Fibroblast of skin of left biceps (primary cell): ENCODE data around the gene B4GALNT3.

Experiments used
- DNase-seq, 2 experiments: peaks; one replicate each; pipeline ENCODE4 v3.0.0-alpha.2; 2013; ENCODE audit warnings: low read depth in 2 of 2

The B4GALNT3 gene

GRCh38 chr12:467591-467990 lies 7.9 kb downstream of the B4GALNT3 start:
- DNase-seq, result no peak

GRCh38 chr12:468671-469389 lies 9.1 kb downstream of the B4GALNT3 start:
- DNase-seq, result no peak

GRCh38 chr12:470133-470532 lies 10.4 kb downstream of the B4GALNT3 start:
- no peak for DNase-seq

DNA sequence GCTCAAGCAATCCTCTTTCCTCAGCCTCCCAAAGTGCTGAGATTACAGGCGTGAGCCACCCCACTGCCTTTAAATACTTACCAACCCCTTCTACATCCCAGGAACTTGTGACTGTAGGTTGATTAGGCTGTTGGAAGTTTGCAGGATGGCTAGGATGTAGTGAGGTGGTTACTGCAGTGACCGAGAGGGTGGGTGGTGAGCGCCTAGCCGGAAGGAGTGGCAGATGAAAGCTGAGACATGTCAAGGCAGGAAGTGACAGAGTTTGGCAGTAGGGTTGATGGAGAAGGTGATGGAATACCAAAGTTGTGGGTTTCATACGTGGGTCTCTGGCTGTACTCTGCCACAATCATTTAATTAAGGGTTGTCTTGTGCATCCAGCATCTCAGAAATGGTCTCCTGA lies 13.5 kb downstream of the B4GALNT3 start:
- no peak for DNase-seq

- no peak for DNase-seq
These were observed 14.3 kb downstream of the B4GALNT3 start for GRCh38 chr12:473863-474577.

GRCh38 chr12:475286-475685 lies 15.5 kb downstream of the B4GALNT3 start:
- DNase-seq, result no peak

DNA sequence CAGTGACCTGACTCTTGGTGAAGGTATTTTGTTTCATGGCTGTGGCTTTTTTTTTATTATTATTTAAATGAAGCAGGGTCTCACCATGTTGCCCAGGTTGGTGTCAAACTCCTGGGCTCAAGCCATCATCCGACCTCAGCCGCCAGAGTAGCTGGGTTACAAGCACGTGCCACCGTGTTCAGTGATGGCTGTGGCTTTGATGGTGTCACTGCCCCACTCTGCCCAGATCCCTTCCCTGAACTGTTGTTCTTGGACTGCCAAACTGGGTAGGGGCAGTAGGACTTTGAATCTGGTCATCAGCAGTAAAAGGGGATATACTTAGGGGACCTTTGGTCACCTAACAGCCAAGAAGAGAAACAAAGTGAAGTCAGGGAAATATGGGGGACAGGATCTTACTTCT lies 19.4 kb downstream of the B4GALNT3 start:
- no peak for DNase-seq

GRCh38 chr12:480831-481816 lies 21.4 kb downstream of the B4GALNT3 start:
- DNase-seq, result peak; percentile 12 to 19

GRCh38 chr12:482061-482460 lies 22.3 kb downstream of the B4GALNT3 start:
- DNase-seq, result no peak

DNA sequence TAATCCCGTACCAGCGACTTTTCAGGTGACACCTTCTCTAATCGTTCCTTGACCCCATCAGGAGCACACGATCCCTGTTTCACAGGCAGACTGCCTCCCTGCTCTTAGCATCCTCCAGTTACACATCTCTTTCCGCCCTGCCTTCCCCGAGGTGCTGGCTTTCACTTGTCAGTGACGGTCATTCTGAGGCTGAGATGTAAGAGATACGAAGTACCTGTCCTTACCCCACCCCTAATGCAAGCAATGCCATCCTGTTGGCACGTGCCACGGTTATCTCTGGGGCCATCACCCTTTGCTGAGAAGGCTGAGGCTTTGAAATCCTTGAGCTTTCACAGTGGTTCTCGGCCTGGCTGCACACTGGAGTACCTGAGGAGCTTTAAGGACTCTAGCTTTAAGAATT lies 24.4 kb downstream of the B4GALNT3 start:
- DNase-seq, result no peak

DNA sequence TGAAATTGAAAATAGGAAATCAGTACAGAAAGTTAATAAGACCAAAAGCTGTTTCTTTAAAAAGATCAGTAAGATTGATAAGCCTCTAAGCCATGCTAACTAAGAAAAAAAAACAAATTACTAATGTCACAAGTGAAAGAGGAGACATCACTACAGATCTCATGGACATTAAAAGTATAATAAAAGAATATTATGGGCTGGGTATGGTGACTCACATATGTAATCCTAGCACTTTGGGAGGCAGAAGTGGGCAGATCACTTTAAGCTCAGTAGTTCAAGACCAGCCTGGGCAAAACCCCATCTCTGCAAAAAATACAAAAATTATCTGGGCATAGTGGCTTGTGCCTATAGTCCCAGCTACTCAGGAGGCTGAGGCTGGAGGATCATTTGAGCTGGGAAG lies 30.5 kb downstream of the B4GALNT3 start:
- no peak for DNase-seq

GRCh38 chr12:495466-495865 lies 35.7 kb downstream of the B4GALNT3 start:
- DNase-seq, result no peak

DNA sequence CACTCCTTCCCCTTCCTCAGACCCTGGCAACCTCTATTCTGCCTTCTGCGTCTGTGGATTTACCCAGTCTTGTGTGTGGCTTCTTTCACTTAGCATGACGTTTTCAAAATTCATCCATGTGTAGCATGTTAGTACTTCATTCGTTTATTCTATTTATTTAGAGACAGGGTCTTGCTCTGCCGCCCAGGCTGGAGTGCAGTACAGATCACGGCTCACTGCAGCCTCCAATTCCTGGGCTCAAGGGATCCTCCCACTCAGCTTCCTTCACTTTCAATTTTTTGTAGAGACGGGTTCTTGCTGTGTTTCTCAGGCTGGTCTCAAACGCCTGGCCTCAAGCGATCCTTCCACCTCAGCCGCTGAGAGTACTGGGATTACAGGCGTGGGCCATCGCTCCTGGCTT lies 37.0 kb downstream of the B4GALNT3 start:
- no peak for DNase-seq

DNA sequence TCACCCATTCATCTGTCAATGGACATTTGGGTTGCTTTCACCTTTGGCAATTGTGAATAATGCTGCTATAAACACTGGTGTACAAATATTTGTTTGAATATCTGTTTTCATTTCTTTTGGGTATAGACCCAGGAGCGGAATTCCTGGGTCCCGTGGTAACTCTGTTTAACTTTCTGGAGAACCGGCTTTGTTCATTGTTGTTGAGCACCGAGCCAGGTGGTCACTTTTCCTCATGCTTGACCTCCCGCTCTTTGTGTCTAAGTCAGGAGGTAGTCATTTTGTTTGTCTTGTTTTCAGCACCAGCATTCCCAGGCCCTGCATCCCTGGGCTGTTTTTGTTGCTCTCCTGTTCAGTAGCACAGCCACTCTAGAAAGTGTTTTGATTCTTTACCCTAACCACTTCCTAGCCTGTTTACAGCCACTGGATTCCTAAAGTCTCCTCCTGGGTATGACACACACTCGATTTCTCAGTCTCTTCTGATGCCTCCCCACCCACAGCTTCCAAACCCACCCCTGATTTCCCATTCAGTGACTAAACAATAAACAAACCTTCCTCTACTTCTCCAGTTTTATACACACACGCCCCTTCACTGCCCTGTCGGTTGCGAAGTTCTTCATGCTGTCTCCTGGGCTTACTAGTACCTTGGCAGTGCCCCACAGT lies 37.9 kb downstream of the B4GALNT3 start:
- DNase-seq, result no peak

- no peak for DNase-seq
These were observed 40.2 kb downstream of the B4GALNT3 start for GRCh38 chr12:499837-500458.

GRCh38 chr12:501722-502447 lies 42.1 kb downstream of the B4GALNT3 start:
- no peak for DNase-seq

DNA sequence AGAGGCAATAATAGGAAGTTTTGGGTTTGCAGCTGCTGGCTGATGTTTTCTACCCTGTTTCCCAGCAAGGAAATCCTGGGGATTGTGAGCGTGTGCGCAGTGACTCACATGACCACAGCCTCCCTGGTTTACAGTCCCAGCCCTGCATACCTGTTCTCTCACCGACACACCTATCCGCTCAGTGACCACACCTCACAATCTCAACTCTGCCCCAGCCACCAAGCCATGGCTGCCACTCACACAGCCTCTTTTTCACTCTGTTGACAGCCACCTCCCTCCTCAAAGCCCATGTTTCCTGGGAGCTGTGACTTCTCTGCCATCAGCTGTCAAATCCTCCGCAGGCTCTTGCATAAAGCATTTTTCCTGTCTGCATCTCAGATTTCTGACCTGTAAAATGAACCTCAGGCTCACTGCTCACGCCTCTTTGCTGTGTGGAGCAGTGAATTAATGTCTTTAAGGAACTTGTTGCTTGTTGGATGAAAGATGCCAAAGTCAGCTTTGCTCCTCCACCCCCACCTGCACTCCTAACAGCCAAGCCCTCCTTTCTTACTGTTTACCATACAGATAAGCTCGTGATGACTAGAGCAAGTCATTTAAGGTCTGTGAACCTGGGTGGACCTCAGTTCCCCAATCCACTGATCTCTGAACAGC lies 43.5 kb downstream of the B4GALNT3 start:
- DNase-seq, result no peak

GRCh38 chr12:505221-505620 lies 45.5 kb downstream of the B4GALNT3 start:
- no peak for DNase-seq

- DNase-seq, result no peak
These were observed 47.7 kb downstream of the B4GALNT3 start for GRCh38 chr12:507391-507796.

DNA sequence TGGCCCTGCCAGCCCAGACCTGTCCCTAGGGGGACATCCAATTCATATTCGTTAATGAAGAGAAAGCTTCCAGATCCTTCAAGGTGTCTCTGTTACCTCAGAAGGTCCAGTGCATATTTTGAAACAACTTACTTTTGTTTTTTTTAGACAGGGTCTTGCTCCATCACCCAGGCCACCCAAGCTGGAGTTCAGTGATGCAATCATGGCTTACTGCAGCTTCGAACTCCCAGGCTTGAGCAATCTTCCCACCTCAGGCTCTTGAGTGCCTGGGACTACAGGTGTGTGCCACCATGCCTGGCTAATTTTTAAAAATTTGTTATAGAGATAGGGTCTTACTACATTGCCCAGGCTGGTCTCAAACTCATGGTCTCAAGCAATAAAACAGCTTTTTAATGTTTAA lies 48.4 kb downstream of the B4GALNT3 start:
- DNase-seq, result no peak
